Caco-2 (cell line): ENCODE measurements around the gene PBRM1. TPM values are rescaled to one million over a fixed set of nuclear protein-coding genes. Genes with fewer than 3 reads are reported as not detected.

ENCODE experiments used
- BruUV-seq: library from RNA; stranded (reverse); fragments of 400-500 nt; replicated peaks from 2 replicates; lab custom pipeline; 2021; lab: Mats Ljungman, UMichigan
- CTCF ChIA-PET: fragments of 300-600 bp; sonication (Branson Sonifier 250); formaldehyde crosslinking; loops from one replicate; lab custom pipeline; 2022; ENCODE audit warnings: antibody characterized with exemption; lab: Charles Lee
- POLR2A ChIA-PET: fragments of 300-600 bp; sonication (Branson Sonifier 250); formaldehyde crosslinking; loops from one replicate; lab custom pipeline; 2022; ENCODE audit warnings: antibody characterized with exemption; lab: Charles Lee
- DNase-seq, 2 experiments: peaks; one replicate each; pipeline versions ENCODE4 v3.0.0 to v3.0.0-alpha.2; 2020 to 2022
- H3K27me3 ChIP-seq: replicated peaks from 2 replicates; pipeline ENCODE4 v1.6.0; 2011; ENCODE audit warnings: low read length; ENCODE audit not compliant: control insufficient read depth, insufficient read depth
- H3K36me3 ChIP-seq: 2 replicates; pipeline ENCODE4 v1.5.1; 2011; ENCODE audit warnings: low read length; ENCODE audit not compliant: control insufficient read depth, insufficient read depth
- H3K4me1 ChIP-seq: fragments of 250-450 bp; sonication (Bioruptor Pico); 2 replicates; pipeline ENCODE4 v1.5.1; 2020; ENCODE audit warnings: mild to moderate bottlenecking
- H3K4me3 ChIP-seq: 2 replicates; pipeline ENCODE4 v1.5.1; 2011; ENCODE audit warnings: low read depth, mild to moderate bottlenecking, control low read depth, low read length
- H3K9me3 ChIP-seq: fragments of 250-450 bp; sonication (Bioruptor Pico); 2 replicates; pipeline ENCODE4 v1.5.1; 2020; ENCODE audit warnings: mild to moderate bottlenecking, moderate library complexity
- H3K27ac Mint-ChIP-seq: one replicate; pipeline ENCODE4 v1.8.0; 2022; ENCODE audit warnings: mixed read lengths; ENCODE audit not compliant: unreplicated experiment
- H3K27me3 Mint-ChIP-seq: one replicate; pipeline ENCODE4 v1.8.0; 2022; ENCODE audit warnings: mixed read lengths; ENCODE audit not compliant: insufficient read depth, unreplicated experiment
- H3K36me3 Mint-ChIP-seq: one replicate; pipeline ENCODE4 v1.8.0; 2022; ENCODE audit warnings: mild to moderate bottlenecking, mixed read lengths; ENCODE audit not compliant: insufficient read depth, unreplicated experiment
- H3K4me1 Mint-ChIP-seq: one replicate; pipeline ENCODE4 v1.8.0; 2022; ENCODE audit warnings: low read depth, mixed read lengths; ENCODE audit not compliant: unreplicated experiment
- H3K4me3 Mint-ChIP-seq: one replicate; pipeline ENCODE4 v1.8.0; 2022; ENCODE audit warnings: mild to moderate bottlenecking, moderate library complexity, mixed read lengths; ENCODE audit not compliant: unreplicated experiment
- H3K9me3 Mint-ChIP-seq: one replicate; pipeline ENCODE4 v1.8.0; 2022; ENCODE audit warnings: mixed read lengths; ENCODE audit not compliant: unreplicated experiment
- intact Hi-C: fragments of 100-400 bp; cut with micrococcal nuclease; formaldehyde crosslinking; loops from one replicate; pipeline ENCODE4 v1.10.0; 2022; ENCODE audit not compliant: unreplicated experiment
- total RNA-seq: library from RNA; stranded (reverse); gene quantifications from 2 replicates; pipeline ENCODE4 v1.2.3, GENCODE V29; 2022
- TF ChIP-seq, protein P1 (sequence below), 2 experiments: fragments of 200-600 bp in 1 of 2; IDR thresholded peaks; 1 replicate in 1 of 2; 2 replicates in 1 of 2; pipeline versions ENCODE4 v1.5.1 to v1.8.0; 2011 to 2022; ENCODE audit warnings: antibody characterized with exemption in 1 of 2, control low read depth in 1 of 2, inconsistent platforms in 1 of 2, low read depth in 1 of 2, low read length in 1 of 2, mild to moderate bottlenecking in 1 of 2, moderate library complexity in 1 of 2; ENCODE audit not compliant: insufficient read depth in 1 of 2, severe bottlenecking in 1 of 2, unreplicated experiment in 1 of 2

PBRM1 gene
- total RNA-seq, 1 experiment from 2014 or later, result 50.7 TPM

- H3K4me1 ChIP-seq, result no peaks in the 10 kb centered on the region
- TF ChIP-seq, protein P1, sequence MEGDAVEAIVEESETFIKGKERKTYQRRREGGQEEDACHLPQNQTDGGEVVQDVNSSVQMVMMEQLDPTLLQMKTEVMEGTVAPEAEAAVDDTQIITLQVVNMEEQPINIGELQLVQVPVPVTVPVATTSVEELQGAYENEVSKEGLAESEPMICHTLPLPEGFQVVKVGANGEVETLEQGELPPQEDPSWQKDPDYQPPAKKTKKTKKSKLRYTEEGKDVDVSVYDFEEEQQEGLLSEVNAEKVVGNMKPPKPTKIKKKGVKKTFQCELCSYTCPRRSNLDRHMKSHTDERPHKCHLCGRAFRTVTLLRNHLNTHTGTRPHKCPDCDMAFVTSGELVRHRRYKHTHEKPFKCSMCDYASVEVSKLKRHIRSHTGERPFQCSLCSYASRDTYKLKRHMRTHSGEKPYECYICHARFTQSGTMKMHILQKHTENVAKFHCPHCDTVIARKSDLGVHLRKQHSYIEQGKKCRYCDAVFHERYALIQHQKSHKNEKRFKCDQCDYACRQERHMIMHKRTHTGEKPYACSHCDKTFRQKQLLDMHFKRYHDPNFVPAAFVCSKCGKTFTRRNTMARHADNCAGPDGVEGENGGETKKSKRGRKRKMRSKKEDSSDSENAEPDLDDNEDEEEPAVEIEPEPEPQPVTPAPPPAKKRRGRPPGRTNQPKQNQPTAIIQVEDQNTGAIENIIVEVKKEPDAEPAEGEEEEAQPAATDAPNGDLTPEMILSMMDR (IDR thresholded peaks at IDR 0.05; ENCODE audit: insufficient read depth in 1 of 2, low read depth in 1 of 2, low read length in 1 of 2, severe bottlenecking in 1 of 2, unreplicated experiment in 1 of 2), result no peak
- H3K9me3 ChIP-seq, result no peaks in the 10 kb centered on the region
- no peak for DNase-seq
- H3K36me3 ChIP-seq, result no peaks in the 10 kb centered on the region; the same call in 1 of the 2 replicates
- no peak overlapping the region for H3K27ac Mint-ChIP-seq
- ChIA-PET CTCF (no interaction called here), POLR2A (no interaction called here)
- peaks cover 18% of the 10 kb centered on the region for H3K36me3 Mint-ChIP-seq
- no peak overlapping the region for H3K4me3 ChIP-seq
- intact Hi-C loops, result no loop called here
- peaks cover 13% of the 10 kb centered on the region for H3K9me3 Mint-ChIP-seq
- H3K4me1 Mint-ChIP-seq, result no peaks in the 10 kb centered on the region
- no peaks in the 10 kb centered on the region for H3K27me3 ChIP-seq
- BruUV-seq, result no TSS peak
- no peaks in the 10 kb centered on the region for H3K27me3 Mint-ChIP-seq
- H3K4me3 Mint-ChIP-seq, result no peak overlapping the region
Observed at GRCh38 chr3:52715714-52716305, 30.1 kb upstream of the PBRM1 start.

DNA sequence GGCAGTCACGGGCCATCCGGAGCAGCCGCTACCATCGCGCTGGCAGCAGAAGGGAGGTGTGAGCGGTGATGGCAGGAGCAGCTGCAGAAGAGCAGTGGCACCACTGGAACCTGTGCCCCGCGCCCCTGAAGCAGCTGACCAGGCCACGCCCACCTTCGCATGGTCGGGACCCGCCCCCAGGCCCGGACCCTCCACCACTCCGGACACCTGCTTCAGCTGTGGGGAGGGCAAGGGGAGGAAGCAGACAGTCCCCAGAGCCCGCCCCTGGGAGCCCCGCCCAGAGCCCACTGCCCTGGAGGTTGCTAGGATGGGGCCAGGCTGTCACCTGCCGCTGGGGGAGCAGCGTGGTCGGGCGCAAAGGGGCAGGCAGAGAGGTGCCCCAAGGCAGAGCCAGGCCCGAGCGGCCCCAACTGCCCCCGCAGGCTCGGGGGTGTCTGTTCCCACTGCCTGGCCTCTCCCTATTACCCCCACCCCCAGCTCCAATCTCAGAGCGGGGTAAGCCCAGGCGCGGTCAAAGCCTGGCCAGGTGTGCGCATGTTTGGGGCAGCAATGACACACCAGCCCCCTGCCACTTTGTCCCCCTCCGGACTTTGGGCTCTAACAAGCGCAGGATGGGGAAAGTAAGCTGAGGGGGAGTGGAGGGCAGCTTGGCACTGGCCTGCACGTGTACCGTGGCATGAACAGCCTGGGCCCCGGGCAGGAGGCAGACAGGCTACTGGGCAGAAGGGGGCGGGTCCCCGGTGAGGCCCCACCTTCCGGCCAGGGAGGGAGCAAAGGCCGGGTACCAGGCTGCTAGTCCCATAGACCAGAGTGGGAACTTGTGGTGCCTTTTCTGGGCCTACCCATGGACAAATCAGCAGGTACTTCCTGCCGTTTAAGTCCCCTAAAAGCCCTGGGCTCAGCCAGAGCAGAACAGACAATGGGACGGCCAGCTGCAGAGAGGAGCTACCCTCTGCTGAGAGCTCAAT is 28.9 kb upstream of the PBRM1 start:
- intact Hi-C loops, result no loop called here
- Mint-ChIP-seq H3K4me1 (no peaks in the 10 kb centered on the region), H3K4me3 (no peak overlapping the region), H3K27ac (no peak overlapping the region), H3K36me3 (peaks cover 22% of the 10 kb centered on the region), H3K27me3 (no peaks in the 10 kb centered on the region), H3K9me3 (peaks cover 4% of the 10 kb centered on the region)
- POLR2A ChIA-PET, result no interaction called here
- no peaks in the 10 kb centered on the region for H3K27me3 ChIP-seq
- TF ChIP-seq, protein P1 (IDR thresholded peaks at IDR 0.05; ENCODE audit: insufficient read depth in 1 of 2, low read depth in 1 of 2, low read length in 1 of 2, severe bottlenecking in 1 of 2, unreplicated experiment in 1 of 2), result no peak
- H3K36me3 ChIP-seq, result no peaks in the 10 kb centered on the region; the same call in 1 of the 2 replicates
- CTCF ChIA-PET, result interaction anchor here (0.7 kb wide), 1 partner anchor 159 kb away, joined by 5 read pairs; no protein-coding TSS in a partner anchor
- no peak overlapping the region for H3K4me3 ChIP-seq
- H3K4me1 ChIP-seq, result no peaks in the 10 kb centered on the region
- no peaks in the 10 kb centered on the region for H3K9me3 ChIP-seq
- no peak for DNase-seq
- no TSS peak for BruUV-seq

- Mint-ChIP-seq H3K36me3 (peaks cover 24% of the 10 kb centered on the region), H3K4me3 (no peak overlapping the region), H3K27ac (no peak overlapping the region), H3K9me3 (no peaks in the 10 kb centered on the region), H3K27me3 (no peaks in the 10 kb centered on the region), H3K4me1 (no peaks in the 10 kb centered on the region)
- Histone ChIP-seq H3K36me3 (no peaks in the 10 kb centered on the region), H3K9me3 (no peaks in the 10 kb centered on the region), H3K27me3 (no peaks in the 10 kb centered on the region), H3K4me1 (no peaks in the 10 kb centered on the region), H3K4me3 (no peak overlapping the region)
- no peak for DNase-seq
- POLR2A ChIA-PET, result no interaction called here
- no TSS peak for BruUV-seq
- CTCF ChIA-PET, result no interaction called here
- TF ChIP-seq, protein P1 (IDR thresholded peaks at IDR 0.05; ENCODE audit: insufficient read depth in 1 of 2, low read depth in 1 of 2, low read length in 1 of 2, severe bottlenecking in 1 of 2, unreplicated experiment in 1 of 2), result no peak
- intact Hi-C loops, result no loop called here
Observed at GRCh38 chr3:52712291-52713212, 26.8 kb upstream of the PBRM1 start.
